Measurements from ENCODE around the gene GPR173.

The GPR173 gene

GRCh38 chrX:53005327-53005726, 43.3 kb upstream of the GPR173 start:
- H3K4me2 ChIP-seq (ENCODE audit: low read depth, low read length, poor library complexity, severe bottlenecking) = no peak overlapping the region
- H3K79me2 ChIP-seq (ENCODE audit: insufficient read depth, low read length) = no peaks in the 10 kb centered on the region
- no peaks in the 10 kb centered on the region for H3K9me2 ChIP-seq (replicated peaks; ENCODE audit: insufficient read depth, low read length)
- no peak overlapping the region for H2AFZ ChIP-seq (ENCODE audit: low read depth, low read length, severe bottlenecking)
- H3K27me3 ChIP-seq (ENCODE audit: low read length) = no peaks in the 10 kb centered on the region
- H4K20me1 ChIP-seq (ENCODE audit: low read depth, low read length) = no peaks in the 10 kb centered on the region
- H3K36me3 ChIP-seq (ENCODE audit: low read length) = no peaks in the 10 kb centered on the region
- no peaks in the 10 kb centered on the region for H3K9me3 ChIP-seq (ENCODE audit: insufficient read depth, low read length)
- H3K4me3 ChIP-seq (ENCODE audit: insufficient read depth, low read length, poor library complexity, severe bottlenecking) = no peak overlapping the region
- H3K9ac ChIP-seq (ENCODE audit: low read length) = no peak overlapping the region
- TF ChIP-seq CTCF (IDR thresholded peaks at IDR 0.05; ENCODE audit: insufficient read depth, low read length, poor library complexity, severe bottlenecking) (no peak), EZH2phosphoT487 (conservative IDR thresholded peaks at IDR 0.05; ENCODE audit: low read length) (no peak)
- no peak overlapping the region for H3K27ac ChIP-seq (ENCODE audit: low read depth, low read length)
- H3F3A ChIP-seq (ENCODE audit: insufficient read depth) = no peaks in the 10 kb centered on the region

GRCh38 chrX:53009032-53009431, 39.6 kb upstream of the GPR173 start:
- Histone ChIP-seq H3K9me3 (ENCODE audit: insufficient read depth, low read length) (no peaks in the 10 kb centered on the region), H3K36me3 (ENCODE audit: low read length) (no peaks in the 10 kb centered on the region), H3K4me2 (ENCODE audit: low read depth, low read length, poor library complexity, severe bottlenecking) (no peak overlapping the region), H3K4me3 (ENCODE audit: insufficient read depth, low read length, poor library complexity, severe bottlenecking) (no peak overlapping the region), H4K20me1 (ENCODE audit: low read depth, low read length) (no peaks in the 10 kb centered on the region), H2AFZ (ENCODE audit: low read depth, low read length, severe bottlenecking) (no peak overlapping the region), H3F3A (ENCODE audit: insufficient read depth) (no peaks in the 10 kb centered on the region), H3K27ac (ENCODE audit: low read depth, low read length) (no peak overlapping the region), H3K27me3 (ENCODE audit: low read length) (no peaks in the 10 kb centered on the region), H3K9ac (ENCODE audit: low read length) (no peak overlapping the region), H3K9me2 (replicated peaks; ENCODE audit: insufficient read depth, low read length) (no peaks in the 10 kb centered on the region), H3K79me2 (ENCODE audit: insufficient read depth, low read length) (no peaks in the 10 kb centered on the region)
- no peak for TF ChIP-seq EZH2phosphoT487 (conservative IDR thresholded peaks at IDR 0.05; ENCODE audit: low read length)
- TF ChIP-seq CTCF (IDR thresholded peaks at IDR 0.05; ENCODE audit: insufficient read depth, low read length, poor library complexity, severe bottlenecking) = no peak

GRCh38 chrX:53013291-53013690, 35.3 kb upstream of the GPR173 start:
- no peak overlapping the region for H3K9ac ChIP-seq (ENCODE audit: low read length)

More at GRCh38 chrX:53013291-53013690, 35.3 kb upstream of the GPR173 start:
- Histone ChIP-seq H3K36me3 (ENCODE audit: low read length) (no peaks in the 10 kb centered on the region), H3K4me3 (ENCODE audit: insufficient read depth, low read length, poor library complexity, severe bottlenecking) (no peak overlapping the region), H4K20me1 (ENCODE audit: low read depth, low read length) (no peaks in the 10 kb centered on the region), H3K27ac (ENCODE audit: low read depth, low read length) (no peak overlapping the region), H3K4me2 (ENCODE audit: low read depth, low read length, poor library complexity, severe bottlenecking) (no peak overlapping the region), H3K79me2 (ENCODE audit: insufficient read depth, low read length) (no peaks in the 10 kb centered on the region), H3K9me2 (replicated peaks; ENCODE audit: insufficient read depth, low read length) (no peaks in the 10 kb centered on the region), H3K9me3 (ENCODE audit: insufficient read depth, low read length) (no peaks in the 10 kb centered on the region), H3F3A (ENCODE audit: insufficient read depth) (no peaks in the 10 kb centered on the region), H3K27me3 (ENCODE audit: low read length) (no peaks in the 10 kb centered on the region), H2AFZ (ENCODE audit: low read depth, low read length, severe bottlenecking) (no peak overlapping the region)
- TF ChIP-seq CTCF (IDR thresholded peaks at IDR 0.05; ENCODE audit: insufficient read depth, low read length, poor library complexity, severe bottlenecking) = no peak
- no peak for TF ChIP-seq EZH2phosphoT487 (conservative IDR thresholded peaks at IDR 0.05; ENCODE audit: low read length)

Data from SU-DHL-6 (cell line).